Adrenal gland (tissue), 19 donors: ENCODE measurements around the gene FURIN. TPM values are rescaled to one million over a fixed set of nuclear protein-coding genes. Genes with fewer than 3 reads are reported as not detected.

Experiments used
- DNase-seq, 7 donors: peaks; one replicate each; pipeline ENCODE4 v3.0.0-alpha.2; 2019 to 2020
- H3K27ac ChIP-seq, 5 donors: fragments of 200-600 bp; sonication (generic) in 4 of 5; 1 replicate in 3 of 5; 2 replicates in 2 of 5; pipeline versions ENCODE4 v1.5.1 to v1.8.0; 2016 to 2020; ENCODE audit warnings: mild to moderate bottlenecking in 1 of 5
- H3K27me3 ChIP-seq: fragments of 200-600 bp; 2 replicates; pipeline ENCODE4 v1.8.0; 2021
- H3K36me3 ChIP-seq, 2 donors: fragments of 200-600 bp; replicated peaks in 1 of 2; 1 replicate in 1 of 2; 2 replicates in 1 of 2; pipeline versions ENCODE4 v1.5.1 to v1.8.0; 2018 to 2022
- H3K4me1 ChIP-seq, 2 donors: fragments of 200-600 bp; replicated peaks in 1 of 2; 1 replicate in 1 of 2; 2 replicates in 1 of 2; pipeline versions ENCODE4 v1.5.1 to v1.8.0; 2018 to 2021
- H3K4me3 ChIP-seq, 4 donors: fragments of 200-600 bp; sonication (generic) in 3 of 4; one replicate each; pipeline ENCODE4 v1.5.1; 2016 to 2018
- H3K9me3 ChIP-seq, 3 donors: fragments of 200-600 bp; sonication (generic) in 1 of 3; replicated peaks in 1 of 3; 1 replicate in 2 of 3; 2 replicates in 1 of 3; pipeline versions ENCODE4 v1.5.1 to v1.8.0; 2016 to 2021
- CTCF ChIP-seq, 6 experiments: fragments of 450-650 bp in 4 of 6; fragments of 200-600 bp in 2 of 6; sonication (generic) in 1 of 6; IDR thresholded peaks; 1 replicate in 5 of 6; 2 replicates in 1 of 6; pipeline versions ENCODE4 v1.5.1 to v1.8.0; 2016 to 2021; ENCODE audit warnings: antibody characterized with exemption in 6 of 6, mild to moderate bottlenecking in 2 of 6, moderate library complexity in 1 of 6
- POLR2A ChIP-seq, 2 donors: fragments of 450-650 bp; IDR thresholded peaks; one replicate each; pipeline ENCODE4 v1.6.1; 2017; ENCODE audit warnings: antibody characterized with exemption in 2 of 2, mild to moderate bottlenecking in 2 of 2, moderate library complexity in 1 of 2
- WGBS, 4 donors: extraction: QIAGEN DNeasy Blood & Tissue Kit in 2 of 4; methylation state at CpG; one replicate each; pipeline versions ENCODE4 v1.1.5 to v1.1.7; 2013 to 2017; 5-methylcytosine and 5-hydroxymethylcytosine counted together
- intact Hi-C, 2 donors: fragments of 100-400 bp; cut with DNase I; formaldehyde crosslinking; loops; one replicate each; pipeline versions ENCODE4 v1.14.1 to v1.15.0; 2022 to 2023
- long read RNA-seq, 10 donors: library from polyadenylated mRNA in 3 of 10; unstranded in 2 of 10; stranded (forward) in 1 of 10; transcript quantifications; one replicate each; pipeline ENCODE4 v2.0.0 and lab custom pipeline, GENCODE V29; 2021 to 2026
- polyA plus RNA-seq, 3 donors: library from polyadenylated mRNA; stranded (reverse); fragments of 200-250 nt in 2 of 3; fragments of 350-450 nt in 1 of 3; fragmentation: Illumina TruSeq in 1 of 3; extraction: RNeasy Lipid Tissue Mini Kit (QIAGEN cat#74804) in 1 of 3; gene quantifications; one replicate each; pipeline ENCODE4 v1.2.3, GENCODE V29; 2013 to 2014
- total RNA-seq, 9 donors: library from RNA; depleted of rRNA in 4 of 9; stranded (reverse); fragments of >200 nt in 4 of 9; fragments of 120-200 nt in 1 of 9; fragmentation: NEBNext Ultra II Directional in 1 of 9; extraction: Animal tissue kit (Norgen Biotek cat#: 25700) in 1 of 9; gene quantifications; one replicate each; pipeline versions ENCODE4 v1.1.0 to v1.2.4, GENCODE V29; 2013 to 2023
- donor health status: healthy with polysubstance abuse.
- donor health status: Bipolar disorder and iron deficiency.
- donor health status: DM: yes; HTN: yes; CAD: no.
- donor health status: DM: no; HTN: no; CAD: no.
- donor health status: DM: no; HTN: no; CAD: no.
- donor health status: DM: yes; HTN: yes; CAD: no.

FURIN gene
- 100 to 1,000 TPM in 1 of 9 donors, 10 to 100 TPM in 8; 18.5 to 119 (median 49.8) TPM for total RNA-seq
- 10 to 100 TPM; 11.5 to 29.3 (median 24.7) TPM for polyA plus RNA-seq
- long read RNA-seq, donor 1, full-length matches to known transcripts: 5 of 10 reads
- long read RNA-seq, donor 1, partial matches to known transcripts: 5 of 10 reads
- long read RNA-seq, donor 1, other reads (novel, unspliced or antisense): 0 of 10 reads
- long read RNA-seq, donor 2, full-length matches to known transcripts: 1 of 1 reads
- long read RNA-seq, donor 2, partial matches to known transcripts: 0 of 1 reads
- long read RNA-seq, donor 2, other reads (novel, unspliced or antisense): 0 of 1 reads
- long read RNA-seq, donor 3: 0 reads
- long read RNA-seq, donor 4, partial matches to known transcripts: 10 of 10 reads
- long read RNA-seq, donor 4, other reads (novel, unspliced or antisense): 0 of 10 reads
- long read RNA-seq, donor 5, full-length matches to known transcripts: 72 of 124 reads
- long read RNA-seq, donor 5, partial matches to known transcripts: 45 of 124 reads
- long read RNA-seq, donor 5, other reads (novel, unspliced or antisense): 7 of 124 reads
- long read RNA-seq, donor 6, partial matches to known transcripts: 6 of 6 reads
- long read RNA-seq, donor 6, other reads (novel, unspliced or antisense): 0 of 6 reads
- long read RNA-seq, donor 7: 0 reads
- long read RNA-seq, donor 8, full-length matches to known transcripts: 6 of 6 reads
- long read RNA-seq, donor 8, partial matches to known transcripts: 0 of 6 reads
- long read RNA-seq, donor 8, other reads (novel, unspliced or antisense): 0 of 6 reads
- long read RNA-seq, donor 9, full-length matches to known transcripts: 2 of 2 reads
- long read RNA-seq, donor 9, partial matches to known transcripts: 0 of 2 reads
- long read RNA-seq, donor 9, other reads (novel, unspliced or antisense): 0 of 2 reads
- long read RNA-seq, donor 10, full-length matches to known transcripts: 3 of 3 reads
- long read RNA-seq, donor 10, partial matches to known transcripts: 0 of 3 reads
- long read RNA-seq, donor 10, other reads (novel, unspliced or antisense): 0 of 3 reads

- H3K27ac ChIP-seq: peak within 1 kb of the TSS in 4 of 5 donors; percentile 15 to 89 (median 64)
- peaks cover 17 to 32% of the 10 kb centered on the region in 2 donors for H3K4me1 ChIP-seq
- no peaks in the 10 kb centered on the region for H3K27me3 ChIP-seq
- 88 to 93% (median 92%) methylated on average over 6 of the region's 6 CpGs for WGBS, 4 donors
- TF ChIP-seq CTCF (IDR thresholded peaks at IDR 0.05) (no peak), POLR2A (IDR thresholded peaks at IDR 0.05) (no peak)
- intact Hi-C loops: no loop called here
- H3K36me3 ChIP-seq: no peaks in the 10 kb centered on the region
- no peaks in the 10 kb centered on the region for H3K9me3 ChIP-seq
- DNase-seq: no peak
- H3K4me3 ChIP-seq: no peak within 1 kb of the TSS
These were observed at the start of gene FURIN for GRCh38 chr15:90868261-90868689. TSS of gene FURIN (plus strand) at chr15:90868588. CDS start at chr15:90875741, 7,153 bp downstream.

GRCh38 chr15:90819390-90819789 is 49.0 kb upstream of the FURIN start:
- no peak overlapping the region for H3K27ac ChIP-seq
- H3K36me3 ChIP-seq: no peaks in the 10 kb centered on the region
- 60 to 76% (median 68%) methylated on average over 1 to 6 of the region's 6 CpGs for whole genome bisulfite sequencing, 4 donors
- H3K4me1 ChIP-seq: no peaks in the 10 kb centered on the region
- no peak for TF ChIP-seq POLR2A (IDR thresholded peaks at IDR 0.05)
- no peak for TF ChIP-seq CTCF (IDR thresholded peaks at IDR 0.05)
- H3K4me3 ChIP-seq: no peak overlapping the region
- DNase-seq: peak; percentile 58 to 80 (median 76)
- intact Hi-C loops: no loop called here
- no peaks in the 10 kb centered on the region for H3K27me3 ChIP-seq
- no peaks in the 10 kb centered on the region for H3K9me3 ChIP-seq

- 56 to 71% (median 59%) methylated on average over 3 to 12 of the region's 12 CpGs; no CpG with 5 or more reads in 1 of the 4 donors for WGBS, 4 donors
- Histone ChIP-seq H3K36me3 (no peaks in the 10 kb centered on the region), H3K9me3 (no peaks in the 10 kb centered on the region), H3K4me3 (no peak overlapping the region), H3K27ac (no peak overlapping the region), H3K4me1 (no peaks in the 10 kb centered on the region), H3K27me3 (no peaks in the 10 kb centered on the region)
- intact Hi-C loops: no loop called here
- no peak for DNase-seq
- TF ChIP-seq CTCF (IDR thresholded peaks at IDR 0.05) (no peak), POLR2A (IDR thresholded peaks at IDR 0.05) (no peak)
These were observed 48.5 kb upstream of the FURIN start for GRCh38 chr15:90819850-90820249.

- intact Hi-C loops: no loop called here
- TF ChIP-seq CTCF (IDR thresholded peaks at IDR 0.05) (no peak), POLR2A (IDR thresholded peaks at IDR 0.05) (no peak)
- Histone ChIP-seq H3K4me1 (no peaks in the 10 kb centered on the region), H3K36me3 (no peaks in the 10 kb centered on the region), H3K4me3 (no peak overlapping the region), H3K27me3 (no peaks in the 10 kb centered on the region), H3K27ac (no peak overlapping the region), H3K9me3 (no peaks in the 10 kb centered on the region)
- DNase-seq: no peak
- WGBS, 4 donors: 94 to 100% (median 97%) methylated on average over 2 to 7 of the region's 7 CpGs
These were observed 47.9 kb upstream of the FURIN start for GRCh38 chr15:90820481-90820880.
